MM.1S (cell line): Measurements from ENCODE around the gene PFKFB4.

ENCODE experiments used
- EZH2 ChIP-seq: fragments of 300-600 bp; sonication (generic); optimal IDR thresholded peaks from 2 replicates; pipeline ENCODE3; 2017; ENCODE audit warnings: low read depth, mild to moderate bottlenecking, antibody characterized with exemption, low read length, mixed read lengths
- TF ChIP-seq, protein P1 (sequence below): fragments of 300-600 bp; sonication (generic); IDR thresholded peaks from 2 replicates; pipeline ENCODE4 v1.5.1; 2016; ENCODE audit warnings: antibody characterized with exemption, low read length, mixed read lengths

DNA sequence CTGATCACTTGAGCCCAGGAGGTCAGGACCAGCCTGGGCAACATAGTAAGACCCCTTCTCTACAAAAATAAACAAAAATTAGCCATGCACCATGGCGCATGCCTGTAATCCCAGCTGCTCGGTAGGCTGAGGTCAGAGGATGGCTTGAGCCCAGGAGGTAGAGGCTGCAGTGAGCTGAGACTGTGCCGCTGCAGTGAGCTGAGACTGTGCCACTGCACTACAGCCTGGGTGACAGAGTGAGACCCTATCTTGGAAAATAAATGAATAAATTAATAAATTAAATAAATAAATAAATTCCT, 63.5 kb downstream of the PFKFB4 start:
- TF ChIP-seq, protein P1, sequence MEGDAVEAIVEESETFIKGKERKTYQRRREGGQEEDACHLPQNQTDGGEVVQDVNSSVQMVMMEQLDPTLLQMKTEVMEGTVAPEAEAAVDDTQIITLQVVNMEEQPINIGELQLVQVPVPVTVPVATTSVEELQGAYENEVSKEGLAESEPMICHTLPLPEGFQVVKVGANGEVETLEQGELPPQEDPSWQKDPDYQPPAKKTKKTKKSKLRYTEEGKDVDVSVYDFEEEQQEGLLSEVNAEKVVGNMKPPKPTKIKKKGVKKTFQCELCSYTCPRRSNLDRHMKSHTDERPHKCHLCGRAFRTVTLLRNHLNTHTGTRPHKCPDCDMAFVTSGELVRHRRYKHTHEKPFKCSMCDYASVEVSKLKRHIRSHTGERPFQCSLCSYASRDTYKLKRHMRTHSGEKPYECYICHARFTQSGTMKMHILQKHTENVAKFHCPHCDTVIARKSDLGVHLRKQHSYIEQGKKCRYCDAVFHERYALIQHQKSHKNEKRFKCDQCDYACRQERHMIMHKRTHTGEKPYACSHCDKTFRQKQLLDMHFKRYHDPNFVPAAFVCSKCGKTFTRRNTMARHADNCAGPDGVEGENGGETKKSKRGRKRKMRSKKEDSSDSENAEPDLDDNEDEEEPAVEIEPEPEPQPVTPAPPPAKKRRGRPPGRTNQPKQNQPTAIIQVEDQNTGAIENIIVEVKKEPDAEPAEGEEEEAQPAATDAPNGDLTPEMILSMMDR = no peak
- no peak for TF ChIP-seq EZH2
